SK-N-SH (cell line): ENCODE data around the gene ATP2B2. TPM values are rescaled to one million over a fixed set of nuclear protein-coding genes. Genes with fewer than 3 reads are reported as not detected.

Source experiments
- CTCF ChIA-PET: fragments of 300-600, 350-600 bp; formaldehyde crosslinking; extraction: SDS; loops from one replicate; lab custom pipeline; 2021; lab: Yijun Ruan, JAX
- POLR2A ChIA-PET: fragments of 350-600 bp; sonication (Branson Sonifier 250); formaldehyde crosslinking; extraction: SDS; loops from one replicate; lab custom pipeline; 2020; ENCODE audit warnings: antibody characterized with exemption, inconsistent platforms; lab: Yijun Ruan, JAX
- DNase-seq: peaks from one replicate; pipeline ENCODE4 v3.0.0; 2012
- H2AFZ ChIP-seq: fragments of 200-600 bp; sonication (generic); 2 replicates; pipeline ENCODE4 v1.8.1; 2016; ENCODE audit warnings: antibody characterized with exemption, mild to moderate bottlenecking, low read depth
- H3F3A ChIP-seq: fragments of 200-600 bp; sonication (generic); replicated peaks from 2 replicates; pipeline ENCODE3; 2016; ENCODE audit warnings: antibody characterized with exemption, mild to moderate bottlenecking; ENCODE audit not compliant: insufficient read depth
- H3K27ac ChIP-seq, 2 experiments: fragments of 200-500 bp in 1 of 2; fragments of 200-600 bp in 1 of 2; sonication (Bioruptor generic) in 1 of 2; sonication (generic), shearing (Covaris generic) in 1 of 2; 2 replicates each; pipeline versions ENCODE4 v1.5.1 to v1.6.1; 2014 to 2016; ENCODE audit warnings: low read depth in 2 of 2, inconsistent platforms in 1 of 2, low read length in 1 of 2, mild to moderate bottlenecking in 1 of 2, mixed read lengths in 1 of 2
- H3K27me3 ChIP-seq: fragments of 200-600 bp; sonication (generic), shearing (Covaris generic); 2 replicates; pipeline ENCODE4 v1.6.1; 2016; ENCODE audit warnings: mixed run types; ENCODE audit not compliant: insufficient read depth
- H3K36me3 ChIP-seq, 2 experiments: fragments of 200-500 bp in 1 of 2; fragments of 200-600 bp in 1 of 2; sonication (Bioruptor generic) in 1 of 2; sonication (generic) in 1 of 2; replicated peaks in 1 of 2; 2 replicates each; pipeline versions ENCODE3 to v1.5.1; 2014 to 2016; ENCODE audit warnings: low read length in 1 of 2, mild to moderate bottlenecking in 1 of 2; ENCODE audit not compliant: insufficient read depth in 2 of 2, control insufficient read depth in 1 of 2
- H3K4me1 ChIP-seq, 2 experiments: fragments of 200-500 bp in 1 of 2; fragments of 200-600 bp in 1 of 2; sonication (Bioruptor generic) in 1 of 2; sonication (generic), shearing (Covaris generic) in 1 of 2; 2 replicates each; pipeline versions ENCODE4 v1.5.1 to v1.6.1; 2014 to 2016; ENCODE audit warnings: low read depth in 1 of 2, low read length in 1 of 2, mixed run types in 1 of 2; ENCODE audit not compliant: insufficient read depth in 2 of 2, control insufficient read depth in 1 of 2
- H3K4me2 ChIP-seq: fragments of 200-600 bp; sonication (generic), shearing (Covaris generic); 2 replicates; pipeline ENCODE4 v1.6.1; 2017; ENCODE audit warnings: mixed run types
- H3K4me3 ChIP-seq, 2 experiments: fragments of 200-500 bp in 1 of 2; fragments of 200-600 bp in 1 of 2; sonication (Bioruptor generic) in 1 of 2; sonication (generic), shearing (Covaris generic) in 1 of 2; 2 replicates each; pipeline versions ENCODE4 v1.5.1 to v1.8.1; 2014 to 2016; ENCODE audit warnings: low read depth in 2 of 2, inconsistent platforms in 1 of 2, low read length in 1 of 2, mild to moderate bottlenecking in 1 of 2, mixed read lengths in 1 of 2, moderate library complexity in 1 of 2
- H3K79me2 ChIP-seq: fragments of 200-600 bp; sonication (generic); 2 replicates; pipeline ENCODE4 v1.8.1; 2017; ENCODE audit warnings: mild to moderate bottlenecking; ENCODE audit not compliant: insufficient read depth
- H3K9ac ChIP-seq: fragments of 200-600 bp; sonication (generic); 2 replicates; pipeline ENCODE4 v1.6.1; 2017; ENCODE audit warnings: mixed run types
- H3K9me2 ChIP-seq: fragments of 200-600 bp; sonication (generic); 2 replicates; pipeline ENCODE4 v1.6.1; 2017; ENCODE audit warnings: mixed run types
- H3K9me3 ChIP-seq: fragments of 200-600 bp; sonication (generic); 2 replicates; pipeline ENCODE4 v1.6.1; 2017; ENCODE audit warnings: mixed run types, mild to moderate bottlenecking, moderate library complexity
- H4K20me1 ChIP-seq: fragments of 200-600 bp; sonication (generic); 2 replicates; pipeline ENCODE4 v1.6.1; 2017; ENCODE audit warnings: mild to moderate bottlenecking, mixed run types; ENCODE audit not compliant: insufficient read depth
- CTCF ChIP-seq: fragments of 200-600 bp; sonication (generic); IDR thresholded peaks from 2 replicates; pipeline ENCODE4 v1.6.1; 2017; ENCODE audit warnings: antibody characterized with exemption, mild to moderate bottlenecking, moderate library complexity
- EP300 ChIP-seq, 2 experiments: IDR thresholded peaks; 2 replicates each; pipeline versions ENCODE4 v1.4.0 to v1.6.1; 2012; ENCODE audit warnings: borderline replicate concordance in 1 of 2, low read depth in 1 of 2, low read length in 1 of 2
- EZH2phosphoT487 ChIP-seq: fragments of 200-600 bp; sonication (generic); IDR thresholded peaks from 2 replicates; pipeline ENCODE4 v1.6.1; 2017; ENCODE audit warnings: low read depth, mixed run types, mild to moderate bottlenecking, antibody characterized with exemption, moderate library complexity, borderline replicate concordance
- FOSL2 ChIP-seq: IDR thresholded peaks from 2 replicates; pipeline ENCODE4 v1.4.0; 2012; ENCODE audit warnings: low read depth, mild to moderate bottlenecking, moderate library complexity, borderline replicate concordance
- GABPA ChIP-seq: IDR thresholded peaks from 2 replicates; pipeline ENCODE4 v1.4.0; 2012; ENCODE audit warnings: low read depth, mild to moderate bottlenecking
- JUND ChIP-seq: IDR thresholded peaks from 2 replicates; pipeline ENCODE4 v1.4.0; 2012
- MEF2A ChIP-seq: IDR thresholded peaks from 2 replicates; pipeline ENCODE4 v1.4.0; 2012; ENCODE audit warnings: low read depth, borderline replicate concordance
- MXI1 ChIP-seq: IDR thresholded peaks from 2 replicates; pipeline ENCODE4 v1.6.1; 2012; ENCODE audit warnings: mild to moderate bottlenecking, low read depth, low read length, improper control_type of control experiment
- NRF1 ChIP-seq: IDR thresholded peaks from 2 replicates; pipeline ENCODE4 v1.6.1; 2012; ENCODE audit warnings: low read depth, mild to moderate bottlenecking, low read length
- RAD21 ChIP-seq: IDR thresholded peaks from 2 replicates; pipeline ENCODE4 v1.6.1; 2012; ENCODE audit warnings: mild to moderate bottlenecking, low read length
- SIN3A ChIP-seq: IDR thresholded peaks from 2 replicates; pipeline ENCODE4 v1.6.1; 2012; ENCODE audit warnings: low read depth, mild to moderate bottlenecking, low read length, moderate library complexity, borderline replicate concordance
- TCF12 ChIP-seq: IDR thresholded peaks from 2 replicates; pipeline ENCODE4 v1.4.0; 2012
- TEAD4 ChIP-seq: IDR thresholded peaks from 2 replicates; pipeline ENCODE4 v1.4.0; 2012; ENCODE audit warnings: mild to moderate bottlenecking, borderline replicate concordance; ENCODE audit not compliant: insufficient read depth
- USF2 ChIP-seq: fragments of 150-350 bp; IDR thresholded peaks from 2 replicates; pipeline ENCODE4 v1.6.1; 2017; ENCODE audit warnings: antibody characterized with exemption, low read length, low read depth, borderline replicate concordance
- WGBS: methylation state at CpG from one replicate; pipeline ENCODE4 v1.1.6; 2017; ENCODE audit warnings: low lambda C conversion rate; 5-methylcytosine and 5-hydroxymethylcytosine counted together
- polyA plus RNA-seq, 3 experiments: library from polyadenylated mRNA; depleted of rRNA; stranded (reverse); fragments of >200 nt; gene quantifications; 2 replicates each; pipeline ENCODE4 v1.2.3, GENCODE V29; 2012
- TF ChIP-seq, protein P1 (sequence below): IDR thresholded peaks from 2 replicates; pipeline ENCODE4 v1.4.0; 2012; ENCODE audit warnings: low read depth, borderline replicate concordance
- TF ChIP-seq, protein P2 (sequence below): IDR thresholded peaks from 2 replicates; pipeline ENCODE4; 2012

The ATP2B2 gene
- polyA plus RNA-seq, 1 of the 3 experiments (the other 2 are of a cell fraction) = 0.15 TPM

DNA sequence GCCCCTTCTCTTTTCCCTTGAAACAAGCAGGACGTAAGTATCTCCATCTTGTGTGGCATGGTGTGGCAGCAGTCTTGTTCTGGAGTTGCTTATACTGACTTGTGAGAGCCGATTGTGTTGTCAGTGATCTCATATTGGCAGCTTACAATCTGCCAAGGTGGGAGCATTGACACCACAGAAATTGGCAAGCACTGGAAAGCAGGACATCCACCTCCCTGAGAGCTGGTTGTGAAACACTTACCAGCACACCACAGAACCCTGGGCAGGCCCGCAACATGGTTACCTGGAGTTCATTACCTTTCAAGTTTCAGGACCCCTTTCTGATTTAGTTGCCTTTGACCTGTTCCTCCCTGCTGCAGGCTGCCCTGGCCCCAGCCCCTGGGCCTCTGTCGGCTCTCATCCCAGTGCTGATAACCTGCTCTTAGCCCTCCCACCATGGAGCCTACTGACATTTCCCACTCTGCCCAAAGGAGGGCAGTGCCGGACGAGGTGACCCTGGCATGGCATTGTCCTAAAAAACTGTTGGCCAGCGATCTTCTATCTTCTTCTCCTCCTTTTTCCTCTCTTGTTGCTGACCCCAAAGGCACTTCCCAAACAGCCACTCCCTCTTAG, 10.6 kb upstream of the ATP2B2 start:
- H3K79me2 ChIP-seq = no peaks in the 10 kb centered on the region
- H3K9me3 ChIP-seq = no peaks in the 10 kb centered on the region
- H2AFZ ChIP-seq = no peak overlapping the region
- peaks cover 6% of the 10 kb centered on the region; the same call in 1 of the 2 replicates for H3K27me3 ChIP-seq
- H4K20me1 ChIP-seq = no peaks in the 10 kb centered on the region
- H3K4me1 ChIP-seq = no peaks in the 10 kb centered on the region
- DNase-seq = no peak
- no peaks in the 10 kb centered on the region for H3K9me2 ChIP-seq
- no peak overlapping the region for H3K9ac ChIP-seq
- POLR2A ChIA-PET = no interaction called here
- WGBS = 37% methylated on average over 7 of the region's 7 CpGs
- H3F3A ChIP-seq = no peaks in the 10 kb centered on the region
- TF ChIP-seq MXI1 (no peak), RAD21 (peak; percentile 35), CTCF (0 out of 2 replicates have a peak, but pooled peaks have one; percentile 8)
- TF ChIP-seq, protein P1, sequence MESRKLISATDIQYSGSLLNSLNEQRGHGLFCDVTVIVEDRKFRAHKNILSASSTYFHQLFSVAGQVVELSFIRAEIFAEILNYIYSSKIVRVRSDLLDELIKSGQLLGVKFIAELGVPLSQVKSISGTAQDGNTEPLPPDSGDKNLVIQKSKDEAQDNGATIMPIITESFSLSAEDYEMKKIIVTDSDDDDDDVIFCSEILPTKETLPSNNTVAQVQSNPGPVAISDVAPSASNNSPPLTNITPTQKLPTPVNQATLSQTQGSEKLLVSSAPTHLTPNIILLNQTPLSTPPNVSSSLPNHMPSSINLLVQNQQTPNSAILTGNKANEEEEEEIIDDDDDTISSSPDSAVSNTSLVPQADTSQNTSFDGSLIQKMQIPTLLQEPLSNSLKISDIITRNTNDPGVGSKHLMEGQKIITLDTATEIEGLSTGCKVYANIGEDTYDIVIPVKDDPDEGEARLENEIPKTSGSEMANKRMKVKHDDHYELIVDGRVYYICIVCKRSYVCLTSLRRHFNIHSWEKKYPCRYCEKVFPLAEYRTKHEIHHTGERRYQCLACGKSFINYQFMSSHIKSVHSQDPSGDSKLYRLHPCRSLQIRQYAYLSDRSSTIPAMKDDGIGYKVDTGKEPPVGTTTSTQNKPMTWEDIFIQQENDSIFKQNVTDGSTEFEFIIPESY = no peak
- H3K4me3 ChIP-seq = no peak overlapping the region
- no peak overlapping the region for H3K4me2 ChIP-seq
- no peak overlapping the region for H3K27ac ChIP-seq
- CTCF ChIA-PET = interaction anchor here (0.6 to 1.9 kb wide), 7 partner anchors 11 to 223 kb away, joined by 3 to 7 read pairs (median 3); no protein-coding TSS in a partner anchor
- no peaks in the 10 kb centered on the region for H3K36me3 ChIP-seq

GRCh38 chr3:10515396-10515795, 10.0 kb upstream of the ATP2B2 start:
- H3K9me2 ChIP-seq = no peaks in the 10 kb centered on the region
- H3K79me2 ChIP-seq = no peaks in the 10 kb centered on the region
- no peaks in the 10 kb centered on the region for H3K9me3 ChIP-seq
- no peak for DNase-seq
- WGBS = 44% methylated on average over 3 of the region's 3 CpGs
- H3K9ac ChIP-seq = no peak overlapping the region
- CTCF ChIA-PET = interaction anchor here (0.6 to 1.9 kb wide), 4 partner anchors 12 to 223 kb away, joined by 3 to 7 read pairs (median 3); no protein-coding TSS in a partner anchor
- TF ChIP-seq SIN3A = no peak
- no peak for TF ChIP-seq JUND
- TF ChIP-seq NRF1 = no peak
- no peak for TF ChIP-seq TCF12
- no peak for TF ChIP-seq TEAD4
- no peak for TF ChIP-seq RAD21
- no peak for TF ChIP-seq FOSL2
- TF ChIP-seq EZH2phosphoT487 = no peak
- TF ChIP-seq GABPA = no peak
- TF ChIP-seq EP300 (IDR thresholded peaks at IDR 0.05; ENCODE audit: borderline replicate concordance in 1 of 2, low read depth in 1 of 2, low read length in 1 of 2) = no peak
- TF ChIP-seq USF2 = no peak
- TF ChIP-seq, protein P2, sequence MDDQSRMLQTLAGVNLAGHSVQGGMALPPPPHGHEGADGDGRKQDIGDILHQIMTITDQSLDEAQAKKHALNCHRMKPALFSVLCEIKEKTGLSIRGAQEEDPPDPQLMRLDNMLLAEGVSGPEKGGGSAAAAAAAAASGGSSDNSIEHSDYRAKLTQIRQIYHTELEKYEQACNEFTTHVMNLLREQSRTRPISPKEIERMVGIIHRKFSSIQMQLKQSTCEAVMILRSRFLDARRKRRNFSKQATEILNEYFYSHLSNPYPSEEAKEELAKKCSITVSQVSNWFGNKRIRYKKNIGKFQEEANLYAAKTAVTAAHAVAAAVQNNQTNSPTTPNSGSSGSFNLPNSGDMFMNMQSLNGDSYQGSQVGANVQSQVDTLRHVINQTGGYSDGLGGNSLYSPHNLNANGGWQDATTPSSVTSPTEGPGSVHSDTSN = no peak
- no peak for TF ChIP-seq MEF2A
- no peak overlapping the region for H3K4me2 ChIP-seq
- POLR2A ChIA-PET = no interaction called here
- H3K4me3 ChIP-seq = no peak overlapping the region
- no peaks in the 10 kb centered on the region for H3K36me3 ChIP-seq
- no peak overlapping the region for H2AFZ ChIP-seq
- H3K27me3 ChIP-seq = peaks cover 6% of the 10 kb centered on the region; the same call in 1 of the 2 replicates
- no peaks in the 10 kb centered on the region for H3K4me1 ChIP-seq
- H4K20me1 ChIP-seq = no peaks in the 10 kb centered on the region
- H3F3A ChIP-seq = no peaks in the 10 kb centered on the region
- no peak overlapping the region for H3K27ac ChIP-seq
